Measurements from ENCODE around the gene FBXO42.
"Not testable (repeated sequence)": the region's sequence is repeated elsewhere in the genome, so short reads cannot be mapped to it uniquely, and the experiment has no call there.

DNA sequence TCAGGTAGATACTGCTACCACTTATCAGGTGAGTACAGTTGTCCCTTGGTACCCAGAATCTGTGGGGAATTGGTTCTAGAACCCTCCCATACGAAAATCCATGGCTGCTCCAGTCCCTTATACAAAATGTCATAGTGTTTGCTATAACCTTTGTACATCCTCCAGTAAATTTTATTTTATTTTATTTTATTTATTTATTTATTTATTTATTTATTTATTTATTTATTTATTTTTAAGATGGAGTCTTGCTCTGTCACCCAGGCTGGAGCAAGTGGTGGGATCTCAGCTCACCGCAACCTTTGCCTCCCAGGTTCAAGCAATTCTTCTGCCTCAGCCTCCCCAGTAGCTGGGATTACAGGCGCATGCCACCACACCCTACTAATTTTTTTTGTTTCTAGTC, 138.7 kb downstream of the FBXO42 start:
- not testable (repeated sequence) for TF ChIP-seq EZH2 (IDR thresholded peaks at IDR 0.05)
- TF ChIP-seq, protein P1, sequence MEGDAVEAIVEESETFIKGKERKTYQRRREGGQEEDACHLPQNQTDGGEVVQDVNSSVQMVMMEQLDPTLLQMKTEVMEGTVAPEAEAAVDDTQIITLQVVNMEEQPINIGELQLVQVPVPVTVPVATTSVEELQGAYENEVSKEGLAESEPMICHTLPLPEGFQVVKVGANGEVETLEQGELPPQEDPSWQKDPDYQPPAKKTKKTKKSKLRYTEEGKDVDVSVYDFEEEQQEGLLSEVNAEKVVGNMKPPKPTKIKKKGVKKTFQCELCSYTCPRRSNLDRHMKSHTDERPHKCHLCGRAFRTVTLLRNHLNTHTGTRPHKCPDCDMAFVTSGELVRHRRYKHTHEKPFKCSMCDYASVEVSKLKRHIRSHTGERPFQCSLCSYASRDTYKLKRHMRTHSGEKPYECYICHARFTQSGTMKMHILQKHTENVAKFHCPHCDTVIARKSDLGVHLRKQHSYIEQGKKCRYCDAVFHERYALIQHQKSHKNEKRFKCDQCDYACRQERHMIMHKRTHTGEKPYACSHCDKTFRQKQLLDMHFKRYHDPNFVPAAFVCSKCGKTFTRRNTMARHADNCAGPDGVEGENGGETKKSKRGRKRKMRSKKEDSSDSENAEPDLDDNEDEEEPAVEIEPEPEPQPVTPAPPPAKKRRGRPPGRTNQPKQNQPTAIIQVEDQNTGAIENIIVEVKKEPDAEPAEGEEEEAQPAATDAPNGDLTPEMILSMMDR (IDR thresholded peaks at IDR 0.05) = not testable (repeated sequence)
